Prostate gland (tissue), 2 donors: ENCODE measurements around the gene LRRTM4. TPM values are rescaled to one million over a fixed set of nuclear protein-coding genes. Genes with fewer than 3 reads are reported as not detected.
"Not testable (repeated sequence)": the region's sequence is repeated elsewhere in the genome, so short reads cannot be mapped to it uniquely, and the experiment has no call there.

Experiments
- DNase-seq: peaks from one replicate; pipeline ENCODE4 v3.0.0-alpha.2; 2019; ENCODE audit warnings: low spot score
- H3K27ac ChIP-seq, 2 donors: fragments of 200-600 bp; sonication (generic); 2 replicates each; pipeline ENCODE4 v1.5.1; 2017 to 2019
- H3K27me3 ChIP-seq: fragments of 200-600 bp; sonication (generic); replicated peaks from 2 replicates; pipeline ENCODE4 v1.5.1; 2019; ENCODE audit not compliant: insufficient read depth
- H3K36me3 ChIP-seq, 2 donors: fragments of 200-600 bp; sonication (generic); 1 replicate in 1 of 2; 2 replicates in 1 of 2; pipeline versions ENCODE4 v1.5.1 to v1.8.1; 2017 to 2019
- H3K4me1 ChIP-seq: fragments of 200-600 bp; sonication (generic); replicated peaks from 2 replicates; pipeline ENCODE4 v1.5.1; 2019
- H3K4me3 ChIP-seq, 2 donors: fragments of 200-600 bp; sonication (generic); 2 replicates each; pipeline ENCODE4 v1.5.1; 2017 to 2019
- H3K9me3 ChIP-seq: fragments of 200-600 bp; sonication (generic); 2 replicates; pipeline ENCODE4 v1.5.1; 2017
- POLR2A ChIP-seq: fragments of 450-650 bp; IDR thresholded peaks from one replicate; pipeline ENCODE4 v1.6.1; 2016; ENCODE audit warnings: antibody characterized with exemption, mild to moderate bottlenecking
- POLR2AphosphoS5 ChIP-seq: sonication (generic); formaldehyde crosslinking; IDR thresholded peaks from one replicate; pipeline ENCODE4 v1.6.1; 2017; ENCODE audit warnings: antibody characterized with exemption
- WGBS: methylation state at CpG from one replicate; pipeline ENCODE4 v1.1.5; 2018; 5-methylcytosine and 5-hydroxymethylcytosine counted together
- intact Hi-C: fragments of 100-400 bp; cut with DNase I; formaldehyde crosslinking; loops from one replicate; pipeline ENCODE4 v1.14.2; 2022
- total RNA-seq, 2 donors: library from RNA; depleted of rRNA; stranded (reverse); fragments of >200 nt; gene quantifications; one replicate each; pipeline ENCODE4 v1.1.0, GENCODE V29; 2016
- TF ChIP-seq, protein P1 (sequence below), 4 experiments: fragments of 200-600 bp in 2 of 4; fragments of 450-650 bp in 2 of 4; sonication (generic) in 2 of 4; IDR thresholded peaks; 1 replicate in 3 of 4; 2 replicates in 1 of 4; pipeline ENCODE4 v1.5.1; 2016 to 2019; ENCODE audit warnings: antibody characterized with exemption in 4 of 4, mild to moderate bottlenecking in 2 of 4, moderate library complexity in 2 of 4

LRRTM4 gene
- total RNA-seq, 2 donors from 2014 or later = 0.09 to 6.2 TPM

DNA sequence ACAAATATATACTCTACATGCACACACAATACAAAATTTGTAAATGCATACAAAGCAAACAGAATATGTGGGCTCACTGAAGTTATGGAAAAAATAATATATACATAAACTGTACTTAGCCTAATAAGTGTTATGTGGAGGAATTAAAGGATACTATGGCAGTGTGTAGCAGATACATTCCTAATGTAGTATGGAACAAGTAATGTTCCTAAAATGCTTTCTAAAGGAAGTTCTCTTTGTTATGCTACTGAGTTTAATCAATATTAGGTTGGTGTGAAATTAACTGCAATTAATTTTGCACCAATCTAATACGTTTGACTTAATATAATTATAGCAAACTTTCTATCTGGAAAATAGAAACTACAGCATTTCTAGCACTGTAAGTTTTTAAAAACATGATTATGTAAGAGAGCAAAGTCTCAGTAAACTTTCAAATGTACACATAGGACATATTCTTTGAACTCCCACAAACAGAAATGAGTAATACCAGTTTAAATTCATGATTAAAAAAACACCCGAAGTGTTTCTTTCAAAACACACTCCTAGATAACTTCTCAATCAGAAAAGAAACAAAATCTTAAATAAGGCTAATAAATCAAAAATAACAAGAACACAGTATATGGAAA lies 331.3 kb downstream of the LRRTM4 start:
- Histone ChIP-seq H3K27me3 (no peaks in the 10 kb centered on the region), H3K36me3 (no peaks in the 10 kb centered on the region), H3K4me1 (no peaks in the 10 kb centered on the region), H3K27ac (no peak overlapping the region), H3K4me3 (no peak overlapping the region), H3K9me3 (no peaks in the 10 kb centered on the region)
- no peak for DNase-seq
- TF ChIP-seq, protein P1, sequence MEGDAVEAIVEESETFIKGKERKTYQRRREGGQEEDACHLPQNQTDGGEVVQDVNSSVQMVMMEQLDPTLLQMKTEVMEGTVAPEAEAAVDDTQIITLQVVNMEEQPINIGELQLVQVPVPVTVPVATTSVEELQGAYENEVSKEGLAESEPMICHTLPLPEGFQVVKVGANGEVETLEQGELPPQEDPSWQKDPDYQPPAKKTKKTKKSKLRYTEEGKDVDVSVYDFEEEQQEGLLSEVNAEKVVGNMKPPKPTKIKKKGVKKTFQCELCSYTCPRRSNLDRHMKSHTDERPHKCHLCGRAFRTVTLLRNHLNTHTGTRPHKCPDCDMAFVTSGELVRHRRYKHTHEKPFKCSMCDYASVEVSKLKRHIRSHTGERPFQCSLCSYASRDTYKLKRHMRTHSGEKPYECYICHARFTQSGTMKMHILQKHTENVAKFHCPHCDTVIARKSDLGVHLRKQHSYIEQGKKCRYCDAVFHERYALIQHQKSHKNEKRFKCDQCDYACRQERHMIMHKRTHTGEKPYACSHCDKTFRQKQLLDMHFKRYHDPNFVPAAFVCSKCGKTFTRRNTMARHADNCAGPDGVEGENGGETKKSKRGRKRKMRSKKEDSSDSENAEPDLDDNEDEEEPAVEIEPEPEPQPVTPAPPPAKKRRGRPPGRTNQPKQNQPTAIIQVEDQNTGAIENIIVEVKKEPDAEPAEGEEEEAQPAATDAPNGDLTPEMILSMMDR (IDR thresholded peaks at IDR 0.05) = no peak
- no peak for TF ChIP-seq POLR2A
- intact Hi-C loops = no loop called here
- 86% methylated on average over 2 of the region's 2 CpGs for WGBS

DNA sequence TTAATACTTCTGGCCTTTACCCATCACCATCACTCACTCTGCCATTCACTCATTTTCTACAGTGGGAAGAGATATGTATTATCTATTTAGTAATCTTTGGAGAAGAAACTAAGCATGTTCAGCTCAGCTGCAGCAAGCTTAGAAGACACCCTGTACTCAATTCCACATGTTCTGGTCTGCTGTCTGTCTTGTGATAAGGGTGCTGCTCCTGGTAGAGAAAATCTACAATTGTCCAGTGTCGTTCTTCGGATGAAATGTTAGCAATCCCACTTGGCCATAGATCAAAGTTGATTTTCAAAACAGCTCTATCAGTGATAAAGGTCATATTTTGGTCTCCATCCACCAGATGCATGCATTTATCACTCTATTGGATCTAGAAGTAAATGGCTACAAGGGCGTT lies 337.1 kb downstream of the LRRTM4 start:
- H3K27ac ChIP-seq = no peak overlapping the region
- no peaks in the 10 kb centered on the region for H3K27me3 ChIP-seq
- no peaks in the 10 kb centered on the region for H3K4me1 ChIP-seq
- H3K9me3 ChIP-seq = no peaks in the 10 kb centered on the region
- no peaks in the 10 kb centered on the region for H3K36me3 ChIP-seq
- intact Hi-C loops = no loop called here
- no peak for DNase-seq
- TF ChIP-seq POLR2A = no peak
- TF ChIP-seq, protein P1 (IDR thresholded peaks at IDR 0.05) = no peak
- no peak for TF ChIP-seq POLR2AphosphoS5
- 81% methylated on average over 3 of the region's 3 CpGs for WGBS
- no peak overlapping the region for H3K4me3 ChIP-seq

DNA sequence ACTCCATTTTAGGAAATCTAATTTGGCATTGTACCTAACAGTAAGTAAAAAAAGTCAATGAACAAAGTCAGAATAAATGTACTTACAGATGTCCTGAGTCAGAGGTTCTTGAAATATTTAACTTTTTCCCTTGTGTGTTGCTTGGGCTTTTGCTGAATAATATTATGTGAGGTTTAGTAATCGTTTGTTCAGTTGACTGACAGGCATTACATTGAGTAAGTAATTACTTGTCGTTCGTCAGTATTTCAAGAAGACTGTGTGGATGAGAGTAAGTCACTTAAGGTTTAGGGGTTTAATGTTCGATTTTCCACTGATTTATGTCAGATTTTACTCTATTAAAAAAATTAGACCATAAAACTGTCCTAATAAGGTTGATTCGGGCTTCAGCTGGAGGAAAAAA lies 342.9 kb downstream of the LRRTM4 start:
- no peak overlapping the region for H3K4me3 ChIP-seq
- H3K27me3 ChIP-seq = no peaks in the 10 kb centered on the region
- DNase-seq = no peak
- no peaks in the 10 kb centered on the region for H3K9me3 ChIP-seq
- no peaks in the 10 kb centered on the region for H3K4me1 ChIP-seq
- TF ChIP-seq POLR2AphosphoS5 (no peak), POLR2A (no peak)
- 30% methylated on average over 5 of the region's 5 CpGs for WGBS
- intact Hi-C loops = no loop called here
- no peaks in the 10 kb centered on the region for H3K36me3 ChIP-seq
- no peak overlapping the region for H3K27ac ChIP-seq

DNA sequence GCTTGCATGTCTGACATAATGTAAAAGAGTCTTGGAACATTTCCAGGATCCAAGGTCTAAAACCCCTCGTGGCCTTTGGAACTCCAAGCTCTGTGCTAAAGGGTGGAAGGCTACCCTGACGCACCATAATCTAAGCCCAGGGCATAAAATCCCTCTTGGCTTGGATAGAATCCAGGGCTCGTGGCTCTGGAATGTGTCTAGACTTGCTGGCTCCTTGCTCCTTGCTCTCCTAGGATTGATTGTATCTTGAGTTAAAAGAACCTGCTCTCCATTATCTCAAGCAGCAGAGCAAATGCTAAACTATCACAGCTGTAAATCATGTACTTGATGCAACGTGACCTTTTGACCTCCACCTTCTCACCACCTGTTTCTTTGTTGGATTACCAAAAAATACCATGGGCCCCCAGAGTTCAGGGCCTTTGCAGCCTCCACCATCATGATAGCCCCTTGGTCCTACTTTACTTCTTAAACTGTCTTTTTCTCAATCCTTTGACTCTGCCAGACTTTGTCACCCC lies 346.9 kb downstream of the LRRTM4 start:
- intact Hi-C loops, H3K27me3 ChIP-seq, H3K36me3 ChIP-seq, H3K4me3 ChIP-seq, H3K27ac ChIP-seq, H3K4me1 ChIP-seq, DNase-seq, H3K9me3 ChIP-seq: not testable (repeated sequence)
- 41% methylated on average over 4 of the region's 4 CpGs for WGBS

DNA sequence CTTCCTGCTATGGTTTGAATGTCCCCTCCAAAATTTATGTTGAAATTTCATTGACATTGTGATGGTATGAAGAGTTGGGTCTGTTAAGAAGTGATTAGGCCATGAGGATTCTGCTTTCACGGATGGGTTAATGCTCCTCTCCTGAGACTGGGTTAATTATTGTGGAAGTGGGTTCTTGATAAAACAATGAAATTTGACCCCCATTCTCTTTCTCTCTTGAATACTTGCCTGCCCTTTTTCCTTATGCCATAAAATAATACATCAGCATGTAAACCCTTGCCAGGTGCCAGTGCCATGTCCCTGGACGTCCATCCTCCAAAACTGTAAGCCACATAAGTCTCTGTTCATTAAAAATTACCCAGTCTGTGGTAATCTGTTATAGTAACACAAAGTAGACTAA lies 352.8 kb downstream of the LRRTM4 start:
- H3K4me3 ChIP-seq = no peak overlapping the region
- intact Hi-C loops = no loop called here
- no peaks in the 10 kb centered on the region for H3K27me3 ChIP-seq
- H3K9me3 ChIP-seq = no peaks in the 10 kb centered on the region
- no peaks in the 10 kb centered on the region for H3K36me3 ChIP-seq
- H3K4me1 ChIP-seq = no peaks in the 10 kb centered on the region
- no peak for TF ChIP-seq POLR2A
- TF ChIP-seq, protein P1 (IDR thresholded peaks at IDR 0.05) = no peak
- TF ChIP-seq POLR2AphosphoS5 = no peak
- H3K27ac ChIP-seq = no peak overlapping the region
- DNase-seq = no peak
- WGBS = 46% methylated on average over 2 of the region's 2 CpGs

DNA sequence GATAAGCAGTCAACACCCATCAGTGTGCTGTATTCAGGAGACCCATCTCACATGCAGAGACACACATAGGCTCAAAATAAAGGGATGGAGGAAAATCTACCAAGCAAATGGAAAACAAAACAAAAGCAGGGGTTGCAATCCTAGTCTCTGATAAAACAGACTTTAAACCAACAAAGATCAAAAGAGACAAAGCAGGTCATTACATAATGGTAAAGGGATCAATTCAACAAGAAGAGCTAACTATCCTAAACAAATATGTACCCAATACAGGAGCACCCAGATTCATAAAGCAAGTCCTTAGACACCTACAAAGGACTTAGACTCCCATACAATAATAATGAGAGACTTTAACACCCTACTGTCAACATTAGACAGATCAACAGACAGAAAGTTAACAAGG lies 358.2 kb downstream of the LRRTM4 start:
- DNase-seq, H3K9me3 ChIP-seq, H3K4me1 ChIP-seq, H3K4me3 ChIP-seq, H3K27ac ChIP-seq, H3K27me3 ChIP-seq, intact Hi-C loops, H3K36me3 ChIP-seq: not testable (repeated sequence)
